Hepatocyte (in vitro differentiated cells): ENCODE results near the gene TMC5.

Experiments used
- EZH2 ChIP-seq: fragments of 200-600 bp; sonication (generic); IDR thresholded peaks from 2 replicates; pipeline ENCODE4 v1.6.1; 2016; ENCODE audit warnings: antibody characterized with exemption, mild to moderate bottlenecking, borderline replicate concordance
- TF ChIP-seq, protein P1 (sequence below): fragments of 200-600 bp; sonication (generic); IDR thresholded peaks from 2 replicates; pipeline ENCODE4 v1.5.1; 2016; ENCODE audit warnings: antibody characterized with exemption, mild to moderate bottlenecking; ENCODE audit not compliant: poor library complexity

DNA sequence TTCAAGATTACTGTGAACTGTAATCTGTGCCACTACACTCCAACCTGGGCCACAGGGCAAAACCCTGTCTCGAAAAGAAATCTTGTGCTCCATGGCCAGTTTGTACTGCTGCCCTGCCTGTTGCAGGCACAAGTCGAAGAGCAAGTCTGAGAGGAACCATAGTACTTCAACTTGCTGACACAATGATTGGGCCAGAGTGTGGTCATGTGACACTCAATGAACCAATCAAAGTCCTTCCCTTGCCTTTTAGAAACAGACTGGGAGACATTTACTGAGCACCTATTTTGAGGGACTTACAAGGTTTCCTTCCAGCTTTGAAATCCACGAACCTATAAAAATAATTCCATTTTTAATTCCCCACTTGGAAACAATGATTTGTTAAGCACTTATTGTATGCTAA, 39.8 kb upstream of the TMC5 start:
- TF ChIP-seq EZH2 = no peak
- TF ChIP-seq, protein P1, sequence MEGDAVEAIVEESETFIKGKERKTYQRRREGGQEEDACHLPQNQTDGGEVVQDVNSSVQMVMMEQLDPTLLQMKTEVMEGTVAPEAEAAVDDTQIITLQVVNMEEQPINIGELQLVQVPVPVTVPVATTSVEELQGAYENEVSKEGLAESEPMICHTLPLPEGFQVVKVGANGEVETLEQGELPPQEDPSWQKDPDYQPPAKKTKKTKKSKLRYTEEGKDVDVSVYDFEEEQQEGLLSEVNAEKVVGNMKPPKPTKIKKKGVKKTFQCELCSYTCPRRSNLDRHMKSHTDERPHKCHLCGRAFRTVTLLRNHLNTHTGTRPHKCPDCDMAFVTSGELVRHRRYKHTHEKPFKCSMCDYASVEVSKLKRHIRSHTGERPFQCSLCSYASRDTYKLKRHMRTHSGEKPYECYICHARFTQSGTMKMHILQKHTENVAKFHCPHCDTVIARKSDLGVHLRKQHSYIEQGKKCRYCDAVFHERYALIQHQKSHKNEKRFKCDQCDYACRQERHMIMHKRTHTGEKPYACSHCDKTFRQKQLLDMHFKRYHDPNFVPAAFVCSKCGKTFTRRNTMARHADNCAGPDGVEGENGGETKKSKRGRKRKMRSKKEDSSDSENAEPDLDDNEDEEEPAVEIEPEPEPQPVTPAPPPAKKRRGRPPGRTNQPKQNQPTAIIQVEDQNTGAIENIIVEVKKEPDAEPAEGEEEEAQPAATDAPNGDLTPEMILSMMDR = no peak
